COR-L47 (cell line): ENCODE measurements around the gene COMT.
A peak's percentile ranks its signal among the peaks of the same experiment; 100 is the strongest.

Experiments used
- DNase-seq: peaks from one replicate; lab custom pipeline; 2025; lab: John Stamatoyannopoulos, UW

COMT gene

GRCh38 chr22:19957445-19957844 lies 15.9 kb downstream of the COMT start:
- no peak for DNase-seq

GRCh38 chr22:19958083-19959042 lies 16.8 kb downstream of the COMT start:
- DNase-seq = no peak

- no peak for DNase-seq
Measured at GRCh38 chr22:19959043-19959586, 17.5 kb downstream of the COMT start.

- DNase-seq = no peak
Measured at GRCh38 chr22:19959587-19960490, 18.3 kb downstream of the COMT start.

GRCh38 chr22:19960491-19961200 lies 19.1 kb downstream of the COMT start:
- DNase-seq = no peak

GRCh38 chr22:19961201-19961580 lies 19.6 kb downstream of the COMT start:
- DNase-seq = no peak

- DNase-seq = no peak
Measured at GRCh38 chr22:19961868-19962245, 20.3 kb downstream of the COMT start.

GRCh38 chr22:19962246-19962908 lies 20.8 kb downstream of the COMT start:
- DNase-seq = peak; percentile 85

GRCh38 chr22:19962909-19963806 lies 21.6 kb downstream of the COMT start:
- DNase-seq = no peak

- no peak for DNase-seq
Measured at GRCh38 chr22:19963863-19964642, 22.5 kb downstream of the COMT start.

GRCh38 chr22:19964701-19965386 lies 23.3 kb downstream of the COMT start:
- DNase-seq = no peak

- DNase-seq = peak; percentile 77
Measured at GRCh38 chr22:19965771-19966709, 24.5 kb downstream of the COMT start.

- no peak for DNase-seq
Measured at GRCh38 chr22:19966908-19967750, 25.6 kb downstream of the COMT start.

- no peak for DNase-seq
Measured at GRCh38 chr22:19967850-19968449, 26.4 kb downstream of the COMT start.

GRCh38 chr22:19968450-19968891 lies 26.9 kb downstream of the COMT start:
- DNase-seq = no peak
